Measurements from ENCODE around the gene SYT7. TPM values are rescaled to one million over a fixed set of nuclear protein-coding genes. Genes with fewer than 3 reads are reported as not detected.

Gene SYT7
- total and polyA plus RNA-seq, 2 of the 4 experiments (the other 2 are of a cell fraction): under 0.01 to 0.19 TPM

- Histone ChIP-seq H3K36me3 (ENCODE audit: control insufficient read depth, insufficient read depth, low read length) (no peaks in the 10 kb centered on the region), H3K56ac (ENCODE audit: extremely low read depth, insufficient read depth, low read length) (no peak overlapping the region), H3K23ac (ENCODE audit: low read depth, low read length) (no peak overlapping the region), H2BK120ac (ENCODE audit: low read depth, low read length) (no peak overlapping the region), H3K9me1 (ENCODE audit: insufficient read depth, low read length) (0 out of 2 replicates have a peak, but pooled peaks cover 5% of the 10 kb centered on the region), H3K4me3 (ENCODE audit: insufficient read depth, low read depth, low read length) (no peak overlapping the region), H3K18ac (ENCODE audit: low read depth, low read length) (no peak overlapping the region), H4K5ac (ENCODE audit: low read depth, low read length) (no peak overlapping the region), H3K27ac (ENCODE audit: insufficient read depth, low read length) (no peak overlapping the region), H3K9me3 (ENCODE audit: control insufficient read depth, insufficient read depth, low read length) (peaks cover 4% of the 10 kb centered on the region), H2BK20ac (ENCODE audit: low read depth, low read length) (no peak overlapping the region), H4K8ac (ENCODE audit: low read depth in 2 of 2, low read length in 2 of 2) (no peak overlapping the region), H3K27me3 (ENCODE audit: control insufficient read depth, insufficient read depth, low read length) (peaks cover 32% of the 10 kb centered on the region), H3K4me1 (ENCODE audit: control insufficient read depth, insufficient read depth, low read length) (peaks cover 1% of the 10 kb centered on the region), H2AFZ (replicated peaks; ENCODE audit: low read length, poor library complexity) (peak overlapping the region; percentile 5), H2BK5ac (ENCODE audit: low read depth, low read length, poor library complexity, severe bottlenecking) (no peak overlapping the region), H2BK15ac (ENCODE audit: low read depth, low read length) (no peak overlapping the region), H3K4me2 (ENCODE audit: low read depth, low read length) (no peak overlapping the region), H3K79me1 (ENCODE audit: low read depth in 1 of 2, low read length in 2 of 2) (no peaks in the 10 kb centered on the region), H3K14ac (replicated peaks; ENCODE audit: low read depth, low read length) (no peak overlapping the region), H3K4ac (ENCODE audit: low read depth, low read length) (no peak overlapping the region), H4K91ac (ENCODE audit: insufficient read depth, low read depth, low read length) (no peak overlapping the region), H4K20me1 (ENCODE audit: insufficient read depth, low read length) (no peaks in the 10 kb centered on the region), H2AK5ac (ENCODE audit: low read depth, low read length) (no peak overlapping the region), H3K9ac (ENCODE audit: low read depth, low read length) (no peak overlapping the region), H2AK9ac (replicated peaks; ENCODE audit: low read depth, low read length, poor library complexity) (no peak overlapping the region)
- no CpG with 5 or more reads among the region's 9 CpGs for WGBS, 2 experiments (ENCODE audit: extremely low coverage in 2 of 2, insufficient read length in 1 of 2)
- DNase-seq (no peak), ATAC-seq (ENCODE audit: low read depth) (no peak)
- dilution Hi-C loops (cut with HindIII; ENCODE audit: low sequenced_read_pairs, unreplicated experiment): no loop called here
- no TSS peak for BruUV-seq (replicated peaks)
- POLR2A ChIA-PET (ENCODE audit: unreplicated experiment): no interaction called here
- in situ Hi-C loops (cut with MboI; ENCODE audit: low sequenced_read_pairs): no loop called here
- intact Hi-C loops (cut with micrococcal nuclease): no loop called here
- TF ChIP-seq MAFK (IDR thresholded peaks at IDR 0.05; ENCODE audit: low read depth, low read length) (no peak), BHLHE40 (IDR thresholded peaks at IDR 0.05; ENCODE audit: low read depth, low read length) (no peak), SMC3 (IDR thresholded peaks at IDR 0.05; ENCODE audit: low read depth, low read length) (no peak), RAD21 (IDR thresholded peaks at IDR 0.05; ENCODE audit: low read length) (no peak), MAZ (IDR thresholded peaks at IDR 0.05; ENCODE audit: borderline replicate concordance, low read depth, low read length) (no peak)
- TF ChIP-seq, protein P1, sequence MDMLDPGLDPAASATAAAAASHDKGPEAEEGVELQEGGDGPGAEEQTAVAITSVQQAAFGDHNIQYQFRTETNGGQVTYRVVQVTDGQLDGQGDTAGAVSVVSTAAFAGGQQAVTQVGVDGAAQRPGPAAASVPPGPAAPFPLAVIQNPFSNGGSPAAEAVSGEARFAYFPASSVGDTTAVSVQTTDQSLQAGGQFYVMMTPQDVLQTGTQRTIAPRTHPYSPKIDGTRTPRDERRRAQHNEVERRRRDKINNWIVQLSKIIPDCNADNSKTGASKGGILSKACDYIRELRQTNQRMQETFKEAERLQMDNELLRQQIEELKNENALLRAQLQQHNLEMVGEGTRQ (IDR thresholded peaks at IDR 0.05; ENCODE audit: low read depth, low read length): no peak
- TF ChIP-seq, protein P2, sequence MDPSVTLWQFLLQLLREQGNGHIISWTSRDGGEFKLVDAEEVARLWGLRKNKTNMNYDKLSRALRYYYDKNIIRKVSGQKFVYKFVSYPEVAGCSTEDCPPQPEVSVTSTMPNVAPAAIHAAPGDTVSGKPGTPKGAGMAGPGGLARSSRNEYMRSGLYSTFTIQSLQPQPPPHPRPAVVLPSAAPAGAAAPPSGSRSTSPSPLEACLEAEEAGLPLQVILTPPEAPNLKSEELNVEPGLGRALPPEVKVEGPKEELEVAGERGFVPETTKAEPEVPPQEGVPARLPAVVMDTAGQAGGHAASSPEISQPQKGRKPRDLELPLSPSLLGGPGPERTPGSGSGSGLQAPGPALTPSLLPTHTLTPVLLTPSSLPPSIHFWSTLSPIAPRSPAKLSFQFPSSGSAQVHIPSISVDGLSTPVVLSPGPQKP (IDR thresholded peaks at IDR 0.05; ENCODE audit: borderline replicate concordance, low read depth, low read length): no peak
- CTCF ChIA-PET: no interaction called here
These were observed 32.2 kb upstream of the SYT7 start for GRCh38 chr11:61613051-61613450.

Data from IMR-90 (cell line).